Mesangial cell (primary cell): ENCODE data around the gene GDF11. TPM values are rescaled to one million over a fixed set of nuclear protein-coding genes. Genes with fewer than 3 reads are reported as not detected.

Experiments used
- total RNA-seq: library from RNA; depleted of rRNA; stranded (reverse); fragments of >200 nt; gene quantifications from 2 replicates; pipeline ENCODE4 v1.2.3, GENCODE V29; 2015

GDF11 gene
- total RNA-seq: 9.8 and 11.3 TPM in 2 replicates

GRCh38 chr12:55742719-55743405 is at the start of gene GDF11:
GDF11 (plus strand) TSS chr12:55743122; CDS start chr12:55743317, 195 bp downstream.

GRCh38 chr12:55707841-55708694 is 34.9 kb upstream of the GDF11 start, which contains the start of gene ITGA7:
ITGA7 (minus strand) TSS chr12:55707904; CDS start chr12:55707682, 222 bp downstream.

GRCh38 chr12:55715833-55716581 is 26.9 kb upstream of the GDF11 start, which contains the start of gene BLOC1S1:
BLOC1S1 (plus strand) TSS chr12:55716046; CDS start chr12:55716052, 6 bp downstream.

GRCh38 chr12:55720071-55720564 is 22.8 kb upstream of the GDF11 start, which contains the start of gene RDH5:
RDH5 (plus strand) TSS chr12:55720393; CDS start chr12:55721185, 792 bp downstream.

GRCh38 chr12:55728939-55729818 is 13.7 kb upstream of the GDF11 start, which contains the start of gene CD63:
CD63 (minus strand) TSS chr12:55729009; CDS start chr12:55728341, 668 bp downstream.

Other genes with a start within 250 kb of the GDF11 start
- not detected in 2 replicates for gene OR6C4, start 193.5 kb upstream of the GDF11 start, total RNA-seq
- gene OR2AP1, start 170.7 kb upstream of the GDF11 start, total RNA-seq: not detected in 2 replicates
- not detected in 2 replicates for gene OR10P1, start 106.2 kb upstream of the GDF11 start, total RNA-seq
- 1.8 and 7.1 TPM in 2 replicates for gene ITGA7, start 35.2 kb upstream of the GDF11 start, total RNA-seq
- gene BLOC1S1, start 27.1 kb upstream of the GDF11 start, total RNA-seq: 160 and 169 TPM in 2 replicates
- 2.1 and 2.8 TPM in 2 replicates for gene RDH5, start 22.7 kb upstream of the GDF11 start, total RNA-seq
- 754 and 976 TPM in 2 replicates for gene CD63, start 14.1 kb upstream of the GDF11 start, total RNA-seq
- 36.6 and 49.7 TPM in 2 replicates for gene SARNP, start 74.6 kb downstream of the GDF11 start, total RNA-seq
- gene ORMDL2, start 74.9 kb downstream of the GDF11 start, total RNA-seq: 16.4 and 31.3 TPM in 2 replicates
- 32.4 and 41.8 TPM in 2 replicates for gene DNAJC14, start 86.5 kb downstream of the GDF11 start, total RNA-seq
- 0.98 and 3.7 TPM in 2 replicates for gene MMP19, start 99.8 kb downstream of the GDF11 start, total RNA-seq
- gene PYM1, start 184.8 kb downstream of the GDF11 start, total RNA-seq: 23.0 and 23.7 TPM in 2 replicates
- 31.6 and 34.2 TPM in 2 replicates for gene DGKA, start 188.0 kb downstream of the GDF11 start, total RNA-seq
- gene PMEL, start 222.9 kb downstream of the GDF11 start, total RNA-seq: 1.5 and 6.6 TPM in 2 replicates
- 11.2 and 54.6 TPM in 2 replicates for gene CDK2, start 223.7 kb downstream of the GDF11 start, total RNA-seq
- gene RAB5B, start 231.0 kb downstream of the GDF11 start, total RNA-seq: 44.3 and 67.1 TPM in 2 replicates